GM12878 (cell line): ENCODE results near the gene USP10. TPM values are rescaled to one million over a fixed set of nuclear protein-coding genes. Genes with fewer than 3 reads are reported as not detected.

ENCODE experiments used
- ATAC-seq: fragments of 200-7000 bp; cut with Tn5 transposase; 3 replicates; pipeline ENCODE4 v1.9.1; 2020; ENCODE audit warnings: mild to moderate bottlenecking, moderate library complexity
- BruUV-seq: library from RNA; stranded (reverse); fragments of 400-500 nt; replicated peaks from 2 replicates; lab custom pipeline; 2021; lab: Mats Ljungman, UMichigan
- CTCF ChIA-PET: fragments of 300-600 bp; sonication (Branson Sonifier 250); formaldehyde crosslinking; extraction: SDS; loops from one replicate; lab custom pipeline; 2021; ENCODE audit warnings: inconsistent platforms; lab: Yijun Ruan, JAX
- POLR2A ChIA-PET: fragments of 350-600 bp; formaldehyde crosslinking; extraction: SDS; loops from one replicate; lab custom pipeline; 2021; ENCODE audit warnings: inconsistent platforms; lab: Charles Lee
- RAD21 ChIA-PET: fragments of 300-600 bp; sonication (Branson Sonifier 250); formaldehyde crosslinking; loops from one replicate; lab custom pipeline; 2023; ENCODE audit warnings: antibody characterized with exemption; ENCODE audit not compliant: unreplicated experiment; lab: Charles Lee
- SMC1A ChIA-PET: fragments of 300-600 bp; sonication (Branson Sonifier 250); formaldehyde crosslinking; loops from one replicate; lab custom pipeline; 2023; ENCODE audit not compliant: unreplicated experiment, uncharacterized antibody; lab: Charles Lee
- DNase-seq: peaks from one replicate; pipeline ENCODE4 v3.0.0-alpha.2; 2011; ENCODE audit warnings: low read depth, low spot score
- FAIRE-seq: peaks from 3 replicates; lab custom pipeline; 2011; peaks lifted over from hg19 to GRCh38; lab: Jason Lieb, UNC
- H2AFZ ChIP-seq: 2 replicates; pipeline ENCODE4 v1.6.0; 2011; ENCODE audit warnings: low read depth, low read length, control low read depth; ENCODE audit not compliant: control insufficient read depth
- H3K27ac ChIP-seq: 2 replicates; pipeline ENCODE4 v1.5.1; 2011; ENCODE audit warnings: control low read depth; ENCODE audit not compliant: control insufficient read depth, insufficient read depth
- H3K27me3 ChIP-seq, 2 experiments: replicated peaks in 1 of 2; 2 replicates each; pipeline versions ENCODE4 v1.6.0 to v1.6.1; 2011; ENCODE audit warnings: low read length in 1 of 2; ENCODE audit not compliant: control insufficient read depth in 2 of 2, insufficient read depth in 2 of 2
- H3K36me3 ChIP-seq, 2 experiments: 2 replicates each; pipeline ENCODE4 v1.5.1; 2011; ENCODE audit warnings: low read length in 1 of 2; ENCODE audit not compliant: control insufficient read depth in 2 of 2, insufficient read depth in 2 of 2
- H3K4me1 ChIP-seq: 2 replicates; pipeline ENCODE4 v1.6.1; 2011; ENCODE audit warnings: mild to moderate bottlenecking, low read length, moderate library complexity, mixed read lengths; ENCODE audit not compliant: control insufficient read depth, insufficient read depth
- H3K4me2 ChIP-seq: 2 replicates; pipeline ENCODE4 v1.6.0; 2011; ENCODE audit warnings: control low read depth; ENCODE audit not compliant: control insufficient read depth, insufficient read depth
- H3K4me3 ChIP-seq: fragments of 200-600 bp; sonication (generic); 2 replicates; pipeline ENCODE4 v1.5.1; 2016
- H3K79me2 ChIP-seq: 2 replicates; pipeline ENCODE4 v1.6.0; 2011; ENCODE audit warnings: low read length; ENCODE audit not compliant: control insufficient read depth, insufficient read depth
- H3K9ac ChIP-seq: 2 replicates; pipeline ENCODE4 v1.8.0; 2011; ENCODE audit warnings: low read length, control low read depth, mixed read lengths; ENCODE audit not compliant: control insufficient read depth, insufficient read depth
- H3K9me3 ChIP-seq: replicated peaks from 3 replicates; pipeline ENCODE4 v1.5.1; 2011; ENCODE audit warnings: mild to moderate bottlenecking, low read length; ENCODE audit not compliant: control insufficient read depth, insufficient read depth
- H4K20me1 ChIP-seq: 2 replicates; pipeline ENCODE4 v1.6.0; 2011; ENCODE audit not compliant: control insufficient read depth, insufficient read depth
- BHLHE40 ChIP-seq, 2 experiments: fragments of 450-650 bp in 1 of 2; IDR thresholded peaks; 2 replicates each; pipeline ENCODE4 v1.6.1; 2011 to 2017; ENCODE audit warnings: low read depth in 2 of 2, borderline replicate concordance in 1 of 2, improper control_type of control experiment in 1 of 2, low read length in 1 of 2, mild to moderate bottlenecking in 1 of 2
- CBX5 ChIP-seq: sonication (generic); IDR thresholded peaks from 2 replicates; pipeline ENCODE4 v1.6.1; 2016; ENCODE audit warnings: low read depth, moderate library complexity, mild to moderate bottlenecking, inconsistent platforms
- IRF4 ChIP-seq: IDR thresholded peaks from 2 replicates; pipeline ENCODE4 v1.6.1; 2011; ENCODE audit warnings: low read depth, low read length
- KLF5 ChIP-seq: fragments of 450-650 bp; IDR thresholded peaks from 2 replicates; pipeline ENCODE4 v1.6.1; 2014; ENCODE audit warnings: mild to moderate bottlenecking; ENCODE audit not compliant: partially characterized antibody
- MEF2B ChIP-seq: fragments of 450-650 bp; IDR thresholded peaks from 2 replicates; pipeline ENCODE4 v1.6.1; 2018; ENCODE audit warnings: mild to moderate bottlenecking, moderate library complexity; ENCODE audit not compliant: partially characterized antibody, poor library complexity, severe bottlenecking
- RAD21 ChIP-seq: IDR thresholded peaks from 2 replicates; pipeline ENCODE4 v1.6.1; 2011; ENCODE audit warnings: mild to moderate bottlenecking, low read depth, low read length, moderate library complexity; ENCODE audit not compliant: insufficient read depth
- RB1 ChIP-seq: fragments of 450-650 bp; formaldehyde crosslinking; IDR thresholded peaks from 2 replicates; pipeline ENCODE4 v1.6.1; 2017; ENCODE audit warnings: mild to moderate bottlenecking, borderline replicate concordance
- SREBF1 ChIP-seq: IDR thresholded peaks from 2 replicates; pipeline ENCODE4 v1.6.1; 2012; ENCODE audit warnings: mild to moderate bottlenecking, low read length
- ZNF622 ChIP-seq: fragments of 450-650 bp; IDR thresholded peaks from 2 replicates; pipeline ENCODE4 v1.6.1; 2017; ENCODE audit warnings: mild to moderate bottlenecking, inconsistent platforms
- WGBS: methylation state at CpG from one replicate; pipeline ENCODE4 v1.1.6; 2016; ENCODE audit warnings: low lambda C conversion rate; ENCODE audit not compliant: insufficient replicate concordance, insufficient coverage; ENCODE audit errors: missing lambda C conversion rate; 5-methylcytosine and 5-hydroxymethylcytosine counted together
- in situ Hi-C: fragments of 300-500 bp; cut with MboI; formaldehyde crosslinking; loops from 9 replicates; pipeline ENCODE4 v1.14.3; 2018; ENCODE audit warnings: mixed read lengths
- intact Hi-C: fragments of 100-400 bp; cut with micrococcal nuclease; formaldehyde crosslinking; loops from one replicate; pipeline ENCODE4 v1.14.2; 2022; ENCODE audit not compliant: unreplicated experiment
- polyA plus RNA-seq, 11 experiments: library from polyadenylated mRNA; depleted of rRNA in 4 of 11; unstranded in 6 of 11; stranded (reverse) in 5 of 11; fragments of >200 nt; fragmentation: Nextera tagmentation in 4 of 11; fragmentation: Illumina TruSeq in 1 of 11; extraction: Ambion mirVana in 4 of 11; extraction: Trizol in 1 of 11; gene quantifications; 1 replicate in 1 of 11; 2 replicates in 10 of 11; pipeline versions ENCODE4 v1.2.1 to v1.2.3, GENCODE V29; 2011 to 2016; ENCODE audit warnings: inconsistent platforms in 2 of 11, missing spikeins in 2 of 11, low read depth in 1 of 11
- total RNA-seq, 4 experiments: library from RNA; depleted of rRNA in 3 of 4; stranded (reverse); fragments of >200 nt in 3 of 4; fragmentation: Illumina TruSeq in 1 of 4; extraction: Trizol in 1 of 4; gene quantifications; 2 replicates each; pipeline versions ENCODE4 v1.2.1 to v1.2.3, GENCODE V29; 2013 to 2021
- TF ChIP-seq, protein P1 (sequence below): fragments of 450-650 bp; IDR thresholded peaks from 2 replicates; pipeline ENCODE4 v1.6.1; 2014; ENCODE audit warnings: mild to moderate bottlenecking
- TF ChIP-seq, protein P2 (sequence below): fragments of 450-650 bp; IDR thresholded peaks from 2 replicates; pipeline ENCODE4 v1.6.1; 2017; ENCODE audit warnings: low read depth, mild to moderate bottlenecking, moderate library complexity
- TF ChIP-seq, protein P3 (sequence below): fragments of 450-650 bp; IDR thresholded peaks from 2 replicates; pipeline ENCODE4 v1.6.1; 2017; ENCODE audit warnings: mild to moderate bottlenecking, moderate library complexity

Gene USP10
- total and polyA plus RNA-seq, 10 of the 15 experiments (the other 5 are each of a cell fraction or from before 2014, with no cell fraction given), result 46.1 to 160 (median 105) TPM

DNA sequence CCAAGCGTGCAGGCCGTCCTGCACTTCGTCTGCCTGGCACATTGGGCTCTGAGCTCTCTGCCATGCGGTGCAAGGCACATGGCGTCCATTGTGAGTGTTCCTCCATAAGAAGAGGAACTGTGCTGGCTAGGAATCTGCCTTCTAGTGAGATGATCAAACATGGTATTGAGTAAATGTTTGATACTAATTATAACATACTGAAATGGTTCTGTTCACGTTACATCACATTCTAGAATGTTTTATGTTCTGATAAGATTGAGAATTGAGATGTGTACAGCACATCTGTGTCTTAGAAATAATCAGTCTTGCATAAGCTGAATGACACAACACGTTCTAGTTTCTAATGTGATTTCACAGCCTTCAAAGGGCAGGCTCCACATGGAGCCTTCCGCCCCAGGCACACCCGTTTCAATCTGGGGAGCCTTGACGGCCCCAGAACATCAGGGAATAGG lies 42.9 kb downstream of the USP10 start:
- no peaks in the 10 kb centered on the region for H3K27me3 ChIP-seq
- no peak overlapping the region for H3K4me2 ChIP-seq
- peaks cover 21 to 37% of the 10 kb centered on the region in 2 experiments for H3K36me3 ChIP-seq
- peaks cover 9% of the 10 kb centered on the region for H3K4me1 ChIP-seq
- H3K79me2 ChIP-seq, result peaks cover 57% of the 10 kb centered on the region
- in situ Hi-C loops (no loop called here), intact Hi-C loops (no loop called here)
- no peak for FAIRE-seq
- H4K20me1 ChIP-seq, result no peaks in the 10 kb centered on the region
- ChIA-PET RAD21 (interaction anchor here (5.3 kb wide), 1 partner anchor 10 kb away, joined by 52 read pairs; no protein-coding TSS in a partner anchor), POLR2A (no interaction called here), CTCF (interaction anchor here (0.7 to 9.6 kb wide), 4 partner anchors 9 to 237 kb away, joined by 3 to 239 read pairs (median 100); no protein-coding TSS in a partner anchor), SMC1A (interaction anchor here (0.5 to 12.2 kb wide), 2 partner anchors 10 to 248 kb away, joined by 3 to 129 read pairs; no protein-coding TSS in a partner anchor)
- H2AFZ ChIP-seq, result no peak overlapping the region
- no peak for ATAC-seq
- TF ChIP-seq, protein P1, sequence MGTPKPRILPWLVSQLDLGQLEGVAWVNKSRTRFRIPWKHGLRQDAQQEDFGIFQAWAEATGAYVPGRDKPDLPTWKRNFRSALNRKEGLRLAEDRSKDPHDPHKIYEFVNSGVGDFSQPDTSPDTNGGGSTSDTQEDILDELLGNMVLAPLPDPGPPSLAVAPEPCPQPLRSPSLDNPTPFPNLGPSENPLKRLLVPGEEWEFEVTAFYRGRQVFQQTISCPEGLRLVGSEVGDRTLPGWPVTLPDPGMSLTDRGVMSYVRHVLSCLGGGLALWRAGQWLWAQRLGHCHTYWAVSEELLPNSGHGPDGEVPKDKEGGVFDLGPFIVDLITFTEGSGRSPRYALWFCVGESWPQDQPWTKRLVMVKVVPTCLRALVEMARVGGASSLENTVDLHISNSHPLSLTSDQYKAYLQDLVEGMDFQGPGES, result no peak
- TF ChIP-seq MEF2B (no peak), RB1 (no peak), KLF5 (no peak), SREBF1 (no peak), ZNF622 (no peak), CBX5 (no peak), IRF4 (no peak), RAD21 (no peak), BHLHE40 (IDR thresholded peaks at IDR 0.05; ENCODE audit: borderline replicate concordance in 1 of 2, low read depth in 2 of 2, low read length in 1 of 2) (no peak)
- TF ChIP-seq, protein P2, sequence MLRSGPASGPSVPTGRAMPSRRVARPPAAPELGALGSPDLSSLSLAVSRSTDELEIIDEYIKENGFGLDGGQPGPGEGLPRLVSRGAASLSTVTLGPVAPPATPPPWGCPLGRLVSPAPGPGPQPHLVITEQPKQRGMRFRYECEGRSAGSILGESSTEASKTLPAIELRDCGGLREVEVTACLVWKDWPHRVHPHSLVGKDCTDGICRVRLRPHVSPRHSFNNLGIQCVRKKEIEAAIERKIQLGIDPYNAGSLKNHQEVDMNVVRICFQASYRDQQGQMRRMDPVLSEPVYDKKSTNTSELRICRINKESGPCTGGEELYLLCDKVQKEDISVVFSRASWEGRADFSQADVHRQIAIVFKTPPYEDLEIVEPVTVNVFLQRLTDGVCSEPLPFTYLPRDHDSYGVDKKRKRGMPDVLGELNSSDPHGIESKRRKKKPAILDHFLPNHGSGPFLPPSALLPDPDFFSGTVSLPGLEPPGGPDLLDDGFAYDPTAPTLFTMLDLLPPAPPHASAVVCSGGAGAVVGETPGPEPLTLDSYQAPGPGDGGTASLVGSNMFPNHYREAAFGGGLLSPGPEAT, result no peak
- TF ChIP-seq, protein P3, sequence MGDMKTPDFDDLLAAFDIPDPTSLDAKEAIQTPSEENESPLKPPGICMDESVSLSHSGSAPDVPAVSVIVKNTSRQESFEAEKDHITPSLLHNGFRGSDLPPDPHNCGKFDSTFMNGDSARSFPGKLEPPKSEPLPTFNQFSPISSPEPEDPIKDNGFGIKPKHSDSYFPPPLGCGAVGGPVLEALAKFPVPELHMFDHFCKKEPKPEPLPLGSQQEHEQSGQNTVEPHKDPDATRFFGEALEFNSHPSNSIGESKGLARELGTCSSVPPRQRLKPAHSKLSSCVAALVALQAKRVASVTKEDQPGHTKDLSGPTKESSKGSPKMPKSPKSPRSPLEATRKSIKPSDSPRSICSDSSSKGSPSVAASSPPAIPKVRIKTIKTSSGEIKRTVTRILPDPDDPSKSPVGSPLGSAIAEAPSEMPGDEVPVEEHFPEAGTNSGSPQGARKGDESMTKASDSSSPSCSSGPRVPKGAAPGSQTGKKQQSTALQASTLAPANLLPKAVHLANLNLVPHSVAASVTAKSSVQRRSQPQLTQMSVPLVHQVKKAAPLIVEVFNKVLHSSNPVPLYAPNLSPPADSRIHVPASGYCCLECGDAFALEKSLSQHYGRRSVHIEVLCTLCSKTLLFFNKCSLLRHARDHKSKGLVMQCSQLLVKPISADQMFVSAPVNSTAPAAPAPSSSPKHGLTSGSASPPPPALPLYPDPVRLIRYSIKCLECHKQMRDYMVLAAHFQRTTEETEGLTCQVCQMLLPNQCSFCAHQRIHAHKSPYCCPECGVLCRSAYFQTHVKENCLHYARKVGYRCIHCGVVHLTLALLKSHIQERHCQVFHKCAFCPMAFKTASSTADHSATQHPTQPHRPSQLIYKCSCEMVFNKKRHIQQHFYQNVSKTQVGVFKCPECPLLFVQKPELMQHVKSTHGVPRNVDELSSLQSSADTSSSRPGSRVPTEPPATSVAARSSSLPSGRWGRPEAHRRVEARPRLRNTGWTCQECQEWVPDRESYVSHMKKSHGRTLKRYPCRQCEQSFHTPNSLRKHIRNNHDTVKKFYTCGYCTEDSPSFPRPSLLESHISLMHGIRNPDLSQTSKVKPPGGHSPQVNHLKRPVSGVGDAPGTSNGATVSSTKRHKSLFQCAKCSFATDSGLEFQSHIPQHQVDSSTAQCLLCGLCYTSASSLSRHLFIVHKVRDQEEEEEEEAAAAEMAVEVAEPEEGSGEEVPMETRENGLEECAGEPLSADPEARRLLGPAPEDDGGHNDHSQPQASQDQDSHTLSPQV, result no peak
- H3K9ac ChIP-seq, result no peak overlapping the region
- no peaks in the 10 kb centered on the region for H3K9me3 ChIP-seq
- no TSS peak for BruUV-seq
- H3K27ac ChIP-seq, result no peak overlapping the region
- no peak for DNase-seq
- 90% methylated on average over 10 of the region's 10 CpGs for WGBS
- no peak overlapping the region for H3K4me3 ChIP-seq
